ENCODE data around the gene MT1M. TPM values are rescaled to one million over a fixed set of nuclear protein-coding genes. Genes with fewer than 3 reads are reported as not detected.

The MT1M gene
- total and polyA plus RNA-seq, 2 experiments from 2014 or later = 8.2 to 15.2 TPM

GRCh38 chr16:56588781-56589140 lies 43.7 kb upstream of the MT1M start:
- peak overlapping the region; percentile 9; the same call in 1 of the 2 replicates for H2AFZ ChIP-seq
- no peaks in the 10 kb centered on the region for H3F3A ChIP-seq (ENCODE audit: insufficient read depth)
- no peaks in the 10 kb centered on the region for H3K9me3 ChIP-seq (ENCODE audit: low read depth)
- H3K9me2 ChIP-seq (ENCODE audit: insufficient read depth) = no peaks in the 10 kb centered on the region
- H3K27me3 ChIP-seq (replicated peaks; ENCODE audit: insufficient read depth) = peaks cover 39% of the 10 kb centered on the region
- no peaks in the 10 kb centered on the region for H3K79me2 ChIP-seq (ENCODE audit: insufficient read depth)
- no peak for DNase-seq
- peak overlapping the region; percentile 76 for H3K4me2 ChIP-seq (ENCODE audit: unreplicated experiment)
- H3K36me3 ChIP-seq (ENCODE audit: low read depth) = no peaks in the 10 kb centered on the region
- H3K27ac ChIP-seq = no peak overlapping the region
- H3K4me3 ChIP-seq = peak overlapping the region; percentile 67
- no peaks in the 10 kb centered on the region for H4K20me1 ChIP-seq (ENCODE audit: insufficient read depth)
- in situ Hi-C loops (cut with MboI) = no loop called here
- H3K4me1 ChIP-seq (ENCODE audit: insufficient read depth) = no peaks in the 10 kb centered on the region
- WGBS, 2 experiments (ENCODE audit: low coverage in 1 of 2, low lambda C conversion rate in 2 of 2, missing lambda C conversion rate in 2 of 2) = 30 to 34% methylated on average over 9 of the region's 9 CpGs
- TF ChIP-seq EZH2phosphoT487 (IDR thresholded peaks at IDR 0.05; ENCODE audit: insufficient read depth, low read depth) (no peak), EZH2 (IDR thresholded peaks at IDR 0.05; ENCODE audit: insufficient read depth, poor library complexity, severe bottlenecking) (no peak)
- no peak overlapping the region for H3K9ac ChIP-seq

DNA sequence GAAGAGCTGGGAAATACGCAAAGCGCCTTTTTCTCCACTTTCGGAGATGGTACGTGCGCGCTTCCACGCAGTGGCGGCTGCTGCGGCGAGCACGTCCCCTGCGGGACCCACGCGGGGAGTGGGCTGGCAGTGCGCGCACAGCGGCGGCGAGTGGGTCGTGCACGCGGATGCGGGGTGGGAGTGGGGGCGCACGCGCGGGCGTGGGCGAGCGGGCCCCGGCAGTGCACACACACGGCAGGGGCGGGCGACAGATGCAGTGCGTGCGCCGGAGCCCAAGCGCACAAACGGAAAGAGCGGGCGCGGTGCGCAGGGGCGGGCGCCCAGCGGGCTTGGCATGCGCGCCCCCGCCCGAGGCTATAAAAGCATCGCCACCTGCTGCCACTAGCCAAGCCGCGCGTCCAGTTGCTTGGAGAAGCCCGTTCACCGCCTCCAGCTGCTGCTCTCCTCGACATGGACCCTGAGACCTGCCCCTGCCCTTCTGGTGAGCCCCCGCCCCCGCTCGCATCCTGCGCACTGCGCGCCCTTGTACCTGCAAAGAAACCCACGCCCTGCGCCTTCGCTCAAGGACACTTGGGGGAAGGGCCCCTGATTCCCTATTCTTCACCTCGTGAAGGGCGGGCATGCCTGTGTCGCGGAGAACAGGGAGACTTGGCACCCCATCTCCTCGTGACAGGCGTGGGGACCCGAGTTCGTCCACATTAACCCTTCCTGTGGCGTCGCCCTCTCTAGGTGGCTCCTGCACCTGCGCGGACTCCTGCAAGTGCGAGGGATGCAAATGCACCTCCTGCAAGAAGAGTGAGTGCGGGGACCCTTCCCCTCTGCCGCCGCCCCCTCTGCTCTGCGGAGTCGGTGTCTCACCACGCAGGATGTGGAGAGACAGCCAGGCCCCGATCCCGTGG lies 43.1 kb upstream of the MT1M start, which contains the start of gene MT3:
MT3 (plus strand) TSS at position 388 of the 899 bp plus-strand sequence; CDS start at position 451, 63 bp downstream.
- H3K4me3 ChIP-seq = peak within 1 kb of the TSS; percentile 67
- no peaks in the 10 kb centered on the region for H3K79me2 ChIP-seq (ENCODE audit: insufficient read depth)
- H3K36me3 ChIP-seq (ENCODE audit: low read depth) = no peaks in the 10 kb centered on the region
- H3K27me3 ChIP-seq (replicated peaks; ENCODE audit: insufficient read depth) = peaks cover 38% of the 10 kb centered on the region
- no peak for TF ChIP-seq EZH2 (IDR thresholded peaks at IDR 0.05; ENCODE audit: insufficient read depth, poor library complexity, severe bottlenecking)
- no peak; the same call in 1 of the 2 replicates for TF ChIP-seq EZH2phosphoT487 (IDR thresholded peaks at IDR 0.05; ENCODE audit: insufficient read depth, low read depth)
- 7 to 9% methylated on average over 58 to 71 of the region's 87 CpGs for WGBS, 2 experiments (ENCODE audit: low coverage in 1 of 2, low lambda C conversion rate in 2 of 2, missing lambda C conversion rate in 2 of 2)
- in situ Hi-C loops (cut with MboI) = no loop called here
- peak within 1 kb of the TSS; percentile 9; the same call in 1 of the 2 replicates for H2AFZ ChIP-seq
- DNase-seq = peak; percentile 53
- H3K4me1 ChIP-seq (ENCODE audit: insufficient read depth) = no peaks in the 10 kb centered on the region
- no peaks in the 10 kb centered on the region for H4K20me1 ChIP-seq (ENCODE audit: insufficient read depth)
- H3F3A ChIP-seq (ENCODE audit: insufficient read depth) = no peaks in the 10 kb centered on the region
- H3K4me2 ChIP-seq (ENCODE audit: unreplicated experiment) = peak within 1 kb of the TSS; percentile 76
- no peaks in the 10 kb centered on the region for H3K9me3 ChIP-seq (ENCODE audit: low read depth)
- no peaks in the 10 kb centered on the region for H3K9me2 ChIP-seq (ENCODE audit: insufficient read depth)
- no peak within 1 kb of the TSS for H3K9ac ChIP-seq
- no peak within 1 kb of the TSS for H3K27ac ChIP-seq

DNA sequence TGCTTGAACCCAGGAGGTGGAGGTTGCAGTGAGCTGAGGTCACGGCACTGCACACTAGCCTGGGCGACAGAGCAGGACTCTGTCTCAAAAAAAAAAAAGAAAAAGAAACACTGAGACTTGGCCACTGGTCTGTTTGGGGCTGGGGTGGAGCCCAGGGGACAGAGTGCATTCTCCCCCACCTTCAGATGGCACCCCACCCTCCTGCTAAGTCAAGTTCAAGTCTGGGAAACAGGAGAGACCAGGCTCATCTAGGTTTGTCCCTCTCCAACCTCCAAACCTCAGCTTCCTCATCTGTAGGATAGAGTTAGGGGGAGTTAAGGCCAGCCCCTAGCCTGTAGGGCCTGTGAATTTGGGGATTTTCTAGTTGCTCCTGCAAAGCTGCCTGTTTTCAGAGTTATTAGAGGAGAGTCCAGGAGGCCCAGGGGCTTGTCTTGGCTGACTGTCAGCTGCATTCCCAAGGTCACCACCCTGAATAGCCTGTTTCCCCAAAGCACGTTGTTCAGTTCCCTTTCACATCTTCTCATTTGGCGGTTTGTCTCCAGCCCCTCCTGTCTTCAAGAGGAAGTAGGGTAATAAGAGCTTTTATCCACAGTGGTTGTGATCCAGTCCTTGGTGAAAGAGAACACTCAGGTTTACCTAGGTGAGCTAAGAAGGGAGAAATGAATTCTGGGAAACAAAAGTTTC lies 40.9 kb upstream of the MT1M start:
- 58 to 62% methylated on average over 4 of the region's 4 CpGs for WGBS, 2 experiments (ENCODE audit: low coverage in 1 of 2, low lambda C conversion rate in 2 of 2, missing lambda C conversion rate in 2 of 2)
- no peaks in the 10 kb centered on the region for H3K36me3 ChIP-seq (ENCODE audit: low read depth)
- no peaks in the 10 kb centered on the region for H3K79me2 ChIP-seq (ENCODE audit: insufficient read depth)
- H3F3A ChIP-seq (ENCODE audit: insufficient read depth) = no peaks in the 10 kb centered on the region
- peaks cover 33% of the 10 kb centered on the region for H3K27me3 ChIP-seq (replicated peaks; ENCODE audit: insufficient read depth)
- no peak for DNase-seq
- no peak overlapping the region for H2AFZ ChIP-seq
- no peaks in the 10 kb centered on the region for H3K9me3 ChIP-seq (ENCODE audit: low read depth)
- no peak overlapping the region for H3K9ac ChIP-seq
- in situ Hi-C loops (cut with MboI) = no loop called here
- H3K27ac ChIP-seq = no peak overlapping the region
- no peak overlapping the region for H3K4me2 ChIP-seq (ENCODE audit: unreplicated experiment)
- TF ChIP-seq EZH2 (IDR thresholded peaks at IDR 0.05; ENCODE audit: insufficient read depth, poor library complexity, severe bottlenecking) (no peak), EZH2phosphoT487 (IDR thresholded peaks at IDR 0.05; ENCODE audit: insufficient read depth, low read depth) (no peak)
- H3K9me2 ChIP-seq (ENCODE audit: insufficient read depth) = no peaks in the 10 kb centered on the region
- no peak overlapping the region for H3K4me3 ChIP-seq
- H3K4me1 ChIP-seq (ENCODE audit: insufficient read depth) = no peaks in the 10 kb centered on the region
- H4K20me1 ChIP-seq (ENCODE audit: insufficient read depth) = no peaks in the 10 kb centered on the region

DNA sequence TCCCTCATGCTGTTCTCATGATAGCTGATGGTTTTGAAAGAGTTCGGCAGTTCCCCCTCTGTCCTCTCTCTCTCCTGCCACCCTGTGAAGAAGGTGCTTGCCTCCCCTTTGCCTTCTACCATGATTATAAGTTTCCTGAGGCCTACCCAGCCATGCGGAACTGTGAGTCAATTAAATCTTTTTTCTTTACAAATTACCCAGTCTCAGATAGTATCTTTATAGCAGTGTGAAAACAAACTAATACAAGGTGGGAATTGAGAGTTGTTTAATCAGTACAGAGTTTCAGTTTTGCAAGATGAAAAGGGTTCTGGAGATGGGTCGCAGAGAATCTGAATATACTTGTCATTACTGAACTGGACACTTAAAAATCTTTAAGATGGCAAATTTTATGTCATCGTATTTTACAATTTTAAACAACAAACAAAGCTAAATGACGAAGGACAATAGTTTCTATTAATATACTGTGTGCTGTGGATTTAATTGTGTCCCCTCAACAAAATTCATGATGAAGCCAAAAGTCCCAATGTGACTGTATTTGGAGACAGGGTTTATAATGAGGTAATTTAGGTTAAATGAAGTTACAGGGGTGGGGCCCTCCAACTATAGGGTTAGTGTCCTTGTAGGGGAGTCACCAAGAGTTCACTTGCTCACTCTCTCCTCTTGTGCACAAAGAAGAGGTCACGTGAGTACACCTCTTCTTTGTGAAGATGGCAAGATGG lies 38.7 kb upstream of the MT1M start:
- in situ Hi-C loops (cut with MboI) = no loop called here

More for the DNA sequence above, 38.7 kb upstream of the MT1M start:
- Histone ChIP-seq H3K27me3 (replicated peaks; ENCODE audit: insufficient read depth) (peaks cover 23% of the 10 kb centered on the region), H3K27ac (no peak overlapping the region), H3K9ac (no peak overlapping the region), H3K4me3 (no peak overlapping the region), H3K9me3 (ENCODE audit: low read depth) (no peaks in the 10 kb centered on the region), H2AFZ (no peak overlapping the region), H3K4me2 (ENCODE audit: unreplicated experiment) (no peak overlapping the region), H3F3A (ENCODE audit: insufficient read depth) (no peaks in the 10 kb centered on the region), H4K20me1 (ENCODE audit: insufficient read depth) (no peaks in the 10 kb centered on the region), H3K36me3 (ENCODE audit: low read depth) (no peaks in the 10 kb centered on the region), H3K9me2 (ENCODE audit: insufficient read depth) (no peaks in the 10 kb centered on the region), H3K79me2 (ENCODE audit: insufficient read depth) (no peaks in the 10 kb centered on the region), H3K4me1 (ENCODE audit: insufficient read depth) (no peaks in the 10 kb centered on the region)
- WGBS, 2 experiments (ENCODE audit: low coverage in 1 of 2, low lambda C conversion rate in 2 of 2, missing lambda C conversion rate in 2 of 2) = 77 to 86% methylated on average over 6 of the region's 6 CpGs
- TF ChIP-seq EZH2phosphoT487 (IDR thresholded peaks at IDR 0.05; ENCODE audit: insufficient read depth, low read depth) = no peak
- TF ChIP-seq EZH2 (IDR thresholded peaks at IDR 0.05; ENCODE audit: insufficient read depth, poor library complexity, severe bottlenecking) = no peak
- no peak for DNase-seq
